Tongue (tissue), 2 donors: ENCODE results near the gene CREB3. TPM values are rescaled to one million over a fixed set of nuclear protein-coding genes. Genes with fewer than 3 reads are reported as not detected.

Source experiments
- DNase-seq: peaks from one replicate; pipeline ENCODE4 v3.0.0-alpha.2; 2015
- total RNA-seq: library from RNA; depleted of rRNA; stranded (reverse); fragments of >200 nt; gene quantifications from one replicate; pipeline ENCODE4 v1.2.3, GENCODE V29; 2014

Gene CREB3
- total RNA-seq, 1 donor from 2014 or later: 20.3 TPM

DNA sequence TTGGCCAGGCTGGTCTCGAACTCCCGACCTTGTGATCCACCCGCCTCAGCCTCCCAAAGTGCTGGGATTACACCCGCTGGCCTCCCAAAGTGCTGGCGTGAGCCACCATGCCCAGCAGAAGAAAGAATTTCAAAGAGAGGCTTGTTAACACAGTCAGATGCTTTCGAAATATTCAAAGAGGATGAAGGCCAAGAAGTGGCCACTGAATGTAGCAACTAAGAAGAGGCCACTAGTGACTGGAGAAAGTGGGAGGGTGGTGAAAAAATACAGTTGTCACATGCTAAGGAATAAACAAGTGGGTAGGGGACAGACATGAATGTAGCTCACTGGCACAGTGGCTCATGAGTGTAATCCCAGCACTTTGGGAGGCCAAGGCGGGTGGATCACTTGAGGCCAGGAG is 29.8 kb upstream of the CREB3 start:
- no peak for DNase-seq

DNA sequence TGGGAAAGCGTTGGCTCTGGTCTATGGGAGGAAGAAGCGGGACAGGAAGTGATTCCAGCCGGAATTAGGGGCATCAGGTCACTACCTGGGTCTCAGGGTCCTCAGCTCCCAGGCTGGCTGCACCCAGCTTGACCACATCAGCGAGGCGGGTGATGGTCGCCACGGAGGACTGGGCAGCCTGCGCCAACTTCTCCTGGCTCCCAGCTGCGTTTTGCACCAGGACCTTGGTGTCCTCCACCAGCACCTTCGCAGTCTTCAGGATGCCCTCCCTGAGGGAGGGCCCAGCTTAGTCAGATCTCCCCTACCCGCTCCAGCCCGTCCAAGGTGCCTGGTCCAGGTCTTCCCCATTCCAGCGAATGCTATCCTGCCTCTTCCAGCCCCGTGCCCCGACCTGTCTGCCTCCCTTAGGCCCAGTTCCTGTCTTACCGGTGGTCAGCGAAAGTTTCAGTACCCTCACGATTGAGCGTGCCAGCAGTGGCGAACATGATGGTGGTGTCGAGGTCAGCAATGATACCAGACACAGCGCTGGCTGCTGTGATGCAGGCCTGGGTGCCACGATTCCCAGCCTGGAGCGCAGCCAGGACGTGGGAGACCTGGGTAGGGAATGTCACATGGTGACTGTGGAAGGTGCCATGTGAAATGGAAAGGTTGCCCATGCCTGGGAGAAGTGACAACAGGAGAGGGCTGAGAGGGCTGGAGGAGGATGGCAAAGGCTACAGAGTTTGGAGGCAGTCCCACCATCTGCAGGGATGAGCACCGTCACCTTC is 28.4 kb upstream of the CREB3 start:
- no peak for DNase-seq

- DNase-seq: no peak
These were observed 27.1 kb upstream of the CREB3 start for GRCh38 chr9:35705372-35705771.

GRCh38 chr9:35705836-35706430 is 26.5 kb upstream of the CREB3 start:
- DNase-seq: no peak

DNA sequence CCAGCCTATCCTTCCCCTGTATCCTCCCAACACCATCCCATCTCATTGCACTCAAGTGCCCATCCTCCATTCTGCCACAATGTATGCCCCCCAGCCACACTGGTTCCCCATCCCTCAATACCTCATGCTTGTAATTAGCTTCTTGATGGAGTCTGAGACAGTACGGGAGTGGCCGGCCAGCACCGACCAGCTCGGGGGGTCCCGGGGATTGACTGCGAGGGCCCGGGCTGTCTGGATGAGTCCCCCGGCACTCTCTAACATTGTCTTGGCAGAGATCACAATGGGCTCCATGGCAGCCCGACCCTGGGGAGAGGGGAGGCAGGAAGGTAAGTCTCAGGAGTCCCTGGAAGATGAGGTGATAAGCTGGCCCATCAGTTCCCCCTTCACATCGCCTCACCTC is 25.5 kb upstream of the CREB3 start:
- no peak for DNase-seq

- no peak for DNase-seq
These were observed 24.3 kb upstream of the CREB3 start for GRCh38 chr9:35708146-35708545.

- no peak for DNase-seq
These were observed 21.5 kb upstream of the CREB3 start for GRCh38 chr9:35710818-35711500.

DNA sequence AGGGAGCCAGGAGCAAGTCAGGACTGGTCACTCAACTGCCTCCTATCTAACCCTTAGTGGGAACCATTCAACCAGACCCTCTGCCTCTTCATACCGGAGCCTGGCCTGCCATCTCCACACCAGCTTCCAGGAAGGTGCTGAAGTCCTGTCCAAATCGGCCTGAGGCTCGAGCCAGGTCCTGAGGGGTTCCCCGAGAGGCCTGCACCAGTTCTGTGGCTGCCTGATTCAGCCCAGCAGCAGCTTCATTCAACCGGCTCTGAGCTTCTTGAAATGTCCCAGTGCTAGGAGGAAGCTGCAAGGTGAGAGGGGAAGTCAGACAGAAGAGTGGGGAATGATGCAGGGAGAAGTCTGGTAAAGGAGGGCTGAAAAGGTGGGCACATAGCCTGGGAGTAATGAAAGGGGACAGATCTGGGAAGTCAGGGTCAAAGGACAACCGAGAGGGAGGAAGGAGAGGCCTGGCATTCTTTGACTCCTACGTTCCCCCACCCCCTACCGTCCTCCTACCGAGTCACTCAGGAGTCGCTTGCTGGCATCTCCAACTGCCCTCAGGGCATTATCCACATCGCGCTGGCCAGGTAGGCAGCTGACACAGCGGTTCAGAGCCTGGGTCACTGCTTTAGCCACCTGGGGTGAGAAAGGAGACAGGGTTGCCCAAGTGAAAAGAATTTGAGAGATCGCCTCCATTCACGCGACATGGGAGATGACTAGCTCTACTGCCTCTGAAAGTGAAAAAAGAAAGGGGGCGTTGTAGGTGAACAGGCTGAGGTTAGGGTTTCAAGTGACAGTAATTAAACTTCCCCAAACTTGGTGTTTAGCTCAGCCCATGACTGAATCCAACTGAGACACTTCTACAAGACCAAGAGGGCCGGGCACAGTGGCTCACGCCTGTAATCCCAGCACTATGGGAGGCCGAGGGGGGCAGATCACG is 20.7 kb upstream of the CREB3 start:
- no peak for DNase-seq

GRCh38 chr9:35712762-35713400 is 19.6 kb upstream of the CREB3 start:
- DNase-seq: no peak

GRCh38 chr9:35713578-35713977 is 18.9 kb upstream of the CREB3 start:
- no peak for DNase-seq

DNA sequence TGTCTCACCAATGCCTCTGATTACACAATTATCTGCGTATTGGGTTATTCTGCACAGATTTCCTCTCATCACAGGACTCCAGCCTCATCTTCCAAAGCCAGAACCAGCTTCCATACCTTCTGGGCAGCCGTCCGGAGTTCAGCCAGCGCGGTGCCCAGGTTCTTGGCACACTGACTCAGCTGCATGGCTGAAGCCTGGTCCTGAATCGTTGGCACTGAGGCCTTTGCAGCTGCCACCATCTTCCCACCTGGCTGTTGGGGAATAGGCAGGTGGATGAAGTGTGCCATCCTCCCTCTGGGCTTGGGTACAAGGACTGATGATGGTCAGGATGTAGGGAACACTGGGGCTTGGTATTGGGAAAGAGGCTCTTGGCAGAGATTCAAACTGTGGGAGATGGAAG is 18.3 kb upstream of the CREB3 start:
- DNase-seq: no peak

DNA sequence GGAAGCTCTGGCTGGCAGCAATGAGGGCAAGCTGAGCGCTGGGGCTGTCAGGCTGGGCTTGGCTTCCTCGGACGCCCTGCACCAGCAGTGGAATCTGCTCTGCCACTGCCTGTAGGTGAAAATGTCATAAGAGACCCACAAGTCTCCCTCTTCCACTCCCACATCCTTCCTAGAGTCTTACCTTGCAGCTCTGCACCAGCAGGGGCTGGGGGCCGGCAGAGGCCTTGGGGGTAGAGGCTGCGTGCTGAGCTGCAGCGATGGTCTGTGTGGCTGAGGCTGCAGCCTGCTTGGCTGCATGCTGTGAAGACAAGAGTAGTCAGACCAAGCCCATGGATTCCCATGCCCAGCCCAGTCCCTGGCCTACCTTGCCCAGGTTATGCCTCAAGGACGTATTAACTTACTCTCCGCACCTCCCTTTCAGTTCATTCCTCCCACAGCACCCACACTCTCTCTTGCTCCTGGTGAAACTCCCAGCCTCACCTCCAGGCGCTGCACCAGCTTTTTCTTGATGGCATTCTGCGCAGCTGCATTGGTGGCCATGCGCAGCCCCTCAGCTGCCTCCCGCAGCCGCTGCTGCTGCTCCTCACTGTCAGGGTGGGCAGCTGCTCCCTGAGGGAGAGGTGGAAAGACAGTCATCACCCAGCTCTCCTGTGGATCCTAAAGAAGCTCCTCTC is 17.8 kb upstream of the CREB3 start:
- DNase-seq: no peak

- no peak for DNase-seq
These were observed 16.2 kb upstream of the CREB3 start for GRCh38 chr9:35716230-35716629.

DNA sequence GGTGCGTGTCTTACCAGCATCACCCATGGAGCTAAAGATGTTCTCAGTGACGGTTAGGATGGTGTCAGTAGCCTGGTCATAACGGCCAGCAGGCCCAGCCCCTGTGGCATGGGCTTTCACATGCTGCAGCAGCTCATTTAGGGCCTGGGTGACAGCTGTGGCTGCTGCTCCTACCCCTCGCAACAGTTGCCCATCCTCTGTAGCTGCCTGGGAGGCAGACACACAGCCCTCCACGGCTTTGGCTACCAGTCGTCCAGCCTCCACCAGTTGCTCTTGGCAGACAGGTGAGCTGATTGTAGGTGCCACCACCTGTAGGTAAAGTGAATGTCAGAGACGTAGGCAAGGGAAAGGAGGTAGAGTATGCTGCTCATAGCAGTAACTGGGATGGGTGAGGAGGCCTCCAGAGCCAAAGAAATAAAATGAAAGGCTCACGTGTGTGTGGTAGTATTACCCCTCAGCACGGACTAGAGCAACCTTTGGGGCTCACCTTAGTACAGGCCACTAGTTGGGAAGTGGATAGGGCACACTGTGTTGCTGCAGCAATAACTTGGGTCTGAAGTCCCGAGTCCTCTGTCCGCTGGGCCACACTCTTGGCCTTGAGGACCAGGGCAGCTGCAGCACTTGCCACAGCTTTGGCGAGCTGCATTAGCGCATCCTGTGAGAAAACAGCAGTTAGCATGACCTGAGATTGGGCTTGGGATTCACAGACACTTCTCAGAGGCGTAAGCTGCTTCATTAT is 15.2 kb upstream of the CREB3 start:
- DNase-seq: no peak

DNA sequence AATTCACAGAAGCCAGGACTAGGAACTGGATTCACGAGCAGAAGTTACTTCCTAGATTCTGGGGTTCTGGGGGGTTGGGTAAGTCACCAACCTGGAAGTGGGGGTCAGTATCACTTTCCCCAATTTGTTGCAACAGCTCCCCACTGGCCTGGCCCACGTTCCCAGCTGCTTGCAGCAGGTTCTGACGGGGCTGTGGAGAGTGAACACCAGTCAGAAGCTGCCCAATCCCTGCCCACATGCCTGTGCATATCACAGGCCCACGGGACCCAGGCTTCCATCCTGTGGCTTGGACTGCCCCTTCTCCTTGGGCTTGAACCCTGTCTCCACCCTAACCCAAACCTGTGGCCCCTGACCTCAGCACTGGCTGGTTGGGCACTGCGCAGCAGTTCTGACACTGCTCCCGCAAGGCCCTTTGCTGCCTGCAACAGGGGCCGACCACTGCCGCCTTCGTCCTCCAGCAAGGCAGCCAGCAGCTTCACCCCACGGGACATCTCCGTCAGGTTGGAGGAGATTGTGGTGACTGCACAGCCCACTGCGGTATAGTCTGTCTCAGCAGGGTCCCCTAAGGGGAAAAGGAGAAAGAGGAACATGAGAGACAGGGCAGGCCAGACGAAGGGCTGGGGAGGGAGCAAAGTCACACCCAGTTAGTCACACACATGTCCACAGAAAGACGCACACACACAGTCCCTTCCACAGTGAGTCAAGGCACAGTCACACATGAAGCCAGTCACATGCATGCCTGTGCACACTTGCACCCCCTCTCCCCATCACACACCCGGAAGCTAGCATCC is 13.6 kb upstream of the CREB3 start:
- DNase-seq: no peak

GRCh38 chr9:35719546-35719945 is 12.9 kb upstream of the CREB3 start:
- DNase-seq: no peak

DNA sequence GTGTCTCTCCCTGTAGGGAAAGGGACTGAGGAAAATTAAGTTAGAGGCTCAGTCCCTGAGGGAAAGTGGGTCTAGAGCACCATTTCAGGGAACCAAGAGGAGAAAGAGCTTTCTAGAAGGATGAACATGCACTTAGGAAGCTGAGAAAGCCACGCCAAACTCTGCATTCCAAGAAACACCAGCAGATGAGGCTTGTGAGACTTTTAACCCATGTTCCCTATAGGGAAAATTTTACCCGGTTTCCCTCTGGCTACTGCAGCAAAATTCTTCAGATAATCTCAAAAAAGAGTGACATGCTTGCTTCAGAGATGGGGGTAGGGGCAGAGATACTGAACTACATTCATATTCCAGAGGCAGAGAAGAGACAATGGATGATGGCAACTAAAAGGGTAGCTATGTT is 9.0 kb upstream of the CREB3 start:
- no peak for DNase-seq

- DNase-seq: no peak
These were observed 8.6 kb upstream of the CREB3 start for GRCh38 chr9:35723908-35724307.

- no peak for DNase-seq
These were observed 7.1 kb upstream of the CREB3 start for GRCh38 chr9:35725362-35725761.

DNA sequence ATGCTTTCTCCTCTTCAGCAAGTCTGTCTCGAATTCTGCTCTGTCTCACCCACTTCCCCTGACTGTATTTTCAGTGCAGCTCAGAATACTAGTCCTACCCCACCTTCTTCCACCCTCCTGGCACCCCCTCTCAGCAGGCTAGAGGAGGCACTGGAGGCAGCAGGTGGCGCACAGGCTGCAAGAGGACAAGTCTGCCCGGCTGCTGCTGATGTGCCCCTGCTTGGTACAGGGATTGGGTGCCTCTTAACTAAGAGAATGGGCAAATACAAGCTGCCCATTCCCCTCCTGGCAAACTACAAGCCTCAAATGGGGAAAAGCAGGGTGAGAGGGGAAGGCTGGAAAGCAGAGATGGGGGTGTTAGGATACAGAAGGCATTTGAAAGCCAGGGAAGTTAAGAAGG is 5.5 kb upstream of the CREB3 start:
- DNase-seq: peak; percentile 51
